ENCODE data around the gene PARK7.

Gene PARK7

DNA sequence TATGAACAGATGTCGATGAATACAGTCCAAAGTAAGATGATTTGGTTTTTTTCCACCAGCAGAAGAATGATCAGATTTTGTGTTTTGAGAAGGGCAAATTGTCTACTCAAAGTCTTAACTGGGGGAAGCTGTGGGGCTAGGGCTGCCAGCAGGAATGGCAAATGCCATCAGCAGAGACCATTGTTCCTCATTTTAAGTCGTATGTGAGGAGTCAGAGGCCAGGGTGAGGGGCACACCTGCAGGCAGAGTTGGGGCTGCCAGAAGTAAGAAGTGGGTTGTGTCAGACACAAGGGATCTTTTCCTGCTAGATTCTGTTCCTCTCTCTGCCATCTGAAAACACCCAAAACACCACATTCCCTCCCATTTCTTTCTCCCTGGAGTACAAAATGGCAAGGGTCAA lies 8.7 kb downstream of the PARK7 start:
- H3K4me1 ChIP-seq (ENCODE audit: control insufficient read depth in 2 of 2, insufficient read depth in 1 of 2, low read depth in 1 of 2, low read length in 2 of 2), result no peaks in the 10 kb centered on the region
- no peaks in the 10 kb centered on the region for H3K27me3 ChIP-seq (ENCODE audit: control insufficient read depth in 3 of 3, insufficient read depth in 3 of 3, low read depth in 1 of 3, low read length in 3 of 3)
- H2AK5ac ChIP-seq (ENCODE audit: low read depth, low read length), result no peak overlapping the region
- H3K18ac ChIP-seq (ENCODE audit: low read length), result no peak overlapping the region
- no peak overlapping the region for H3K4me2 ChIP-seq (ENCODE audit: insufficient read depth, low read length, poor library complexity, severe bottlenecking)
- peaks cover 0 to 2% of the 10 kb centered on the region in 2 donors for H3K9me3 ChIP-seq (replicated peaks in 1 of 2; ENCODE audit: control insufficient read depth in 2 of 2, insufficient read depth in 1 of 2, low read depth in 1 of 2, low read length in 2 of 2)
- H3K79me1 ChIP-seq (ENCODE audit: low read depth, low read length), result no peaks in the 10 kb centered on the region
- no peak overlapping the region for H2BK15ac ChIP-seq (ENCODE audit: low read length)
- H2BK120ac ChIP-seq (ENCODE audit: low read depth, low read length), result no peak overlapping the region
- H2BK5ac ChIP-seq (ENCODE audit: low read length), result no peak overlapping the region
- H3K14ac ChIP-seq (ENCODE audit: low read length), result no peak overlapping the region
- H4K91ac ChIP-seq (ENCODE audit: low read depth, low read length, poor library complexity), result no peak overlapping the region
- H4K8ac ChIP-seq (ENCODE audit: low read depth, low read length), result no peak overlapping the region
- H3K4ac ChIP-seq (ENCODE audit: low read length), result no peak overlapping the region
- H3K36me3 ChIP-seq (replicated peaks in 1 of 2; ENCODE audit: control insufficient read depth in 2 of 2, insufficient read depth in 2 of 2, low read length in 2 of 2), result peaks cover 30 to 77% of the 10 kb centered on the region in 2 donors
- no peak overlapping the region for H2BK12ac ChIP-seq (ENCODE audit: low read length)
- H3K23ac ChIP-seq (ENCODE audit: low read depth, low read length, poor library complexity), result no peak overlapping the region
- H2AFZ ChIP-seq (ENCODE audit: low read length), result no peak overlapping the region
- H3K9ac ChIP-seq (ENCODE audit: low read depth, low read length, poor library complexity), result no peak overlapping the region
- H3K27ac ChIP-seq (replicated peaks; ENCODE audit: low read length), result no peak overlapping the region
- WGBS, 2 donors (ENCODE audit: extremely low coverage in 2 of 2, insufficient read length in 2 of 2, insufficient replicate concordance in 1 of 2), result no CpG with 5 or more reads among the region's 2 CpGs
- H3K4me3 ChIP-seq (ENCODE audit: low read length in 2 of 2), result no peak overlapping the region
- DNase-seq (ENCODE audit: low spot score), result no peak

DNA sequence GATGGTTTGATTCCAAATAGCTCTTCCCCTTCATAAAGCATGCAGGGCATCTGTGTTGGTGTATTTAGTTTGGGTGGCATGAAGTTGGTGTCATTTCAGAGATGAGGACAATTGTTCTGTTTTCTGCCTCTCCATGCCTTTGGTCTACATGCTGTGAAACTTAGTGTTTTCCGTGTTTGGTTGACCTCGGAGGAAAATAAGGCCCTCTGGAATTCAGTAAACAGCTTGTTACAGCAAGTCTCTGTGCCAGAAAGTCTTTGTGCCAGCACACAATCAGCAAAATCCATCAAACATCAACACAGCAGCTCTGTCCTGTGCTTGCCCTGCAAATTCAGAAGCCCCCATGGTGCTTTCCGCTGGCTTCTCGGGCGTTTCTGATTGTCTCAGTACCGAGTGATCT lies 9.5 kb downstream of the PARK7 start:
- H3K27ac ChIP-seq (replicated peaks; ENCODE audit: low read length), result no peak overlapping the region

DNA sequence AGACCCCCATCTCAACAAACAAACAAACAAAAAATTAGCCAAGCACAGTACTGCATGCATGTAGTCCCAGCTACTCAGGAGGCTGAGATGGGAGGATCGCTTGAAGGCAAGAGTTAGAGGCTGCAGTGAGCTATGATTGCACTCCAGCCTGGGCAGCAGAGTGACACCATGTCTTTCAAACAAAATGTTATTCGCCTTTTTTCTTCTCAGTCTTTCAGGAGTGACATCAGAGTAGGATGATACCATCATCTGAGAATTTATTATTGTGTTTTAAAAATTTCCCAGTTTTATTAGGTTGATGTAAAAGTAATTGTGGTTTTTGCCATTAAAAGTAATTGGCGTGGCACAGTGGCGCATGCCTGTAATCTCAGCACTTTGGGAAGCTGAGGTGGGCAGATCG lies 10.8 kb downstream of the PARK7 start:
- H3K36me3 ChIP-seq (replicated peaks in 1 of 2; ENCODE audit: control insufficient read depth in 2 of 2, insufficient read depth in 2 of 2, low read length in 2 of 2), result peaks cover 26 to 74% of the 10 kb centered on the region in 2 donors

More for the DNA sequence above, 9.5 kb downstream of the PARK7 start:
- H3K36me3 ChIP-seq (replicated peaks in 1 of 2; ENCODE audit: control insufficient read depth in 2 of 2, insufficient read depth in 2 of 2, low read length in 2 of 2), result peaks cover 24 to 75% of the 10 kb centered on the region in 2 donors
- no peak overlapping the region for H3K9ac ChIP-seq (ENCODE audit: low read depth, low read length, poor library complexity)
- WGBS, 2 donors (ENCODE audit: extremely low coverage in 2 of 2, insufficient read length in 2 of 2, insufficient replicate concordance in 1 of 2), result no CpG with 5 or more reads among the region's 6 CpGs
- no peak overlapping the region for H2BK120ac ChIP-seq (ENCODE audit: low read depth, low read length)
- DNase-seq (ENCODE audit: low spot score), result no peak
- no peak overlapping the region for H4K8ac ChIP-seq (ENCODE audit: low read depth, low read length)
- H3K14ac ChIP-seq (ENCODE audit: low read length), result no peak overlapping the region
- no peak overlapping the region for H2AK5ac ChIP-seq (ENCODE audit: low read depth, low read length)
- H3K9me3 ChIP-seq (replicated peaks in 1 of 2; ENCODE audit: control insufficient read depth in 2 of 2, insufficient read depth in 1 of 2, low read depth in 1 of 2, low read length in 2 of 2), result peaks cover 0 to 2% of the 10 kb centered on the region in 2 donors
- H2BK5ac ChIP-seq (ENCODE audit: low read length), result no peak overlapping the region
- H3K27me3 ChIP-seq (ENCODE audit: control insufficient read depth in 3 of 3, insufficient read depth in 3 of 3, low read depth in 1 of 3, low read length in 3 of 3), result no peaks in the 10 kb centered on the region
- no peak overlapping the region for H4K91ac ChIP-seq (ENCODE audit: low read depth, low read length, poor library complexity)
- H3K4me1 ChIP-seq (ENCODE audit: control insufficient read depth in 2 of 2, insufficient read depth in 1 of 2, low read depth in 1 of 2, low read length in 2 of 2), result no peaks in the 10 kb centered on the region
- H3K4me2 ChIP-seq (ENCODE audit: insufficient read depth, low read length, poor library complexity, severe bottlenecking), result no peak overlapping the region
- no peak overlapping the region for H2AFZ ChIP-seq (ENCODE audit: low read length)
- H3K79me1 ChIP-seq (ENCODE audit: low read depth, low read length), result no peaks in the 10 kb centered on the region
- H2BK12ac ChIP-seq (ENCODE audit: low read length), result no peak overlapping the region
- no peak overlapping the region for H3K18ac ChIP-seq (ENCODE audit: low read length)
- H3K23ac ChIP-seq (ENCODE audit: low read depth, low read length, poor library complexity), result peak overlapping the region; percentile 25
- no peak overlapping the region for H2BK15ac ChIP-seq (ENCODE audit: low read length)
- no peak overlapping the region for H3K4ac ChIP-seq (ENCODE audit: low read length)
- no peak overlapping the region for H3K4me3 ChIP-seq (ENCODE audit: low read length in 2 of 2)

DNA sequence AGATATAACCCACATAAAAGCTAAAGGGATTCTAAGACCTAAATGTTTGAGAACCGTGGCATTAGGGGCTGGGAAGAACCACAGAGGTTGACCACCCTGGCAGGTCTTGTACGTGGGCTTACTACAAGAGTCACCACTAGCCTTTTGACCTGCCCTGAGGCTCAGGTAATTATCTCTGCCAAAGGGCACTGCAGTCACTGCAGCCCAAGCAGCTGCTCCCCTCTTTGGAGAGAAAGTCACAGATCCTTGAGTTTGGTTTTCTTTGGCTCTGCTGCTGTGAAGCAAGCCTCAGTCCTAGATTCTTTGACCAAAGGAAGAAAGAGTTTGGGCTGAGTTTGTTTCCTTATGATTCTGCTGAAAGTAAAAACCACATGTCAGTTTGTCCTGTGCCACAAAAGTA lies 11.6 kb downstream of the PARK7 start:
- Histone ChIP-seq H3K4me3 (ENCODE audit: low read length in 2 of 2) (no peak overlapping the region), H2BK5ac (ENCODE audit: low read length) (no peak overlapping the region), H2BK15ac (ENCODE audit: low read length) (no peak overlapping the region), H3K36me3 (replicated peaks in 1 of 2; ENCODE audit: control insufficient read depth in 2 of 2, insufficient read depth in 2 of 2, low read length in 2 of 2) (peaks cover 27 to 73% of the 10 kb centered on the region in 2 donors), H2AK5ac (ENCODE audit: low read depth, low read length) (no peak overlapping the region), H3K23ac (ENCODE audit: low read depth, low read length, poor library complexity) (no peak overlapping the region), H3K79me1 (ENCODE audit: low read depth, low read length) (no peaks in the 10 kb centered on the region), H2BK12ac (ENCODE audit: low read length) (no peak overlapping the region), H3K4ac (ENCODE audit: low read length) (no peak overlapping the region), H3K18ac (ENCODE audit: low read length) (no peak overlapping the region), H3K4me2 (ENCODE audit: insufficient read depth, low read length, poor library complexity, severe bottlenecking) (no peak overlapping the region), H3K4me1 (ENCODE audit: control insufficient read depth in 2 of 2, insufficient read depth in 1 of 2, low read depth in 1 of 2, low read length in 2 of 2) (no peaks in the 10 kb centered on the region), H4K91ac (ENCODE audit: low read depth, low read length, poor library complexity) (no peak overlapping the region), H3K27ac (replicated peaks; ENCODE audit: low read length) (no peak overlapping the region), H3K9ac (ENCODE audit: low read depth, low read length, poor library complexity) (no peak overlapping the region), H2BK120ac (ENCODE audit: low read depth, low read length) (no peak overlapping the region), H3K14ac (ENCODE audit: low read length) (no peak overlapping the region), H2AFZ (ENCODE audit: low read length) (no peak overlapping the region), H4K8ac (ENCODE audit: low read depth, low read length) (no peak overlapping the region), H3K27me3 (ENCODE audit: control insufficient read depth in 3 of 3, insufficient read depth in 3 of 3, low read depth in 1 of 3, low read length in 3 of 3) (no peaks in the 10 kb centered on the region), H3K9me3 (replicated peaks in 1 of 2; ENCODE audit: control insufficient read depth in 2 of 2, insufficient read depth in 1 of 2, low read depth in 1 of 2, low read length in 2 of 2) (peaks cover 0 to 2% of the 10 kb centered on the region in 2 donors)
- DNase-seq (ENCODE audit: low spot score), result no peak
- no CpG with 5 or more reads among the region's 2 CpGs for WGBS, 2 donors (ENCODE audit: extremely low coverage in 2 of 2, insufficient read length in 2 of 2, insufficient replicate concordance in 1 of 2)

More for the DNA sequence above, 10.8 kb downstream of the PARK7 start:
- no peak overlapping the region for H2BK12ac ChIP-seq (ENCODE audit: low read length)
- no peak overlapping the region for H2BK15ac ChIP-seq (ENCODE audit: low read length)
- no peak overlapping the region for H4K91ac ChIP-seq (ENCODE audit: low read depth, low read length, poor library complexity)
- no peak overlapping the region for H3K27ac ChIP-seq (replicated peaks; ENCODE audit: low read length)
- H2BK120ac ChIP-seq (ENCODE audit: low read depth, low read length), result no peak overlapping the region
- H3K4me1 ChIP-seq (ENCODE audit: control insufficient read depth in 2 of 2, insufficient read depth in 1 of 2, low read depth in 1 of 2, low read length in 2 of 2), result no peaks in the 10 kb centered on the region
- no peak overlapping the region for H3K18ac ChIP-seq (ENCODE audit: low read length)
- no peak overlapping the region for H3K4ac ChIP-seq (ENCODE audit: low read length)
- no peak overlapping the region for H3K4me3 ChIP-seq (ENCODE audit: low read length in 2 of 2)
- no peak overlapping the region for H2BK5ac ChIP-seq (ENCODE audit: low read length)
- no peak overlapping the region for H3K9ac ChIP-seq (ENCODE audit: low read depth, low read length, poor library complexity)
- no peak overlapping the region for H3K4me2 ChIP-seq (ENCODE audit: insufficient read depth, low read length, poor library complexity, severe bottlenecking)
- H3K23ac ChIP-seq (ENCODE audit: low read depth, low read length, poor library complexity), result no peak overlapping the region
- H4K8ac ChIP-seq (ENCODE audit: low read depth, low read length), result no peak overlapping the region
- H3K9me3 ChIP-seq (replicated peaks in 1 of 2; ENCODE audit: control insufficient read depth in 2 of 2, insufficient read depth in 1 of 2, low read depth in 1 of 2, low read length in 2 of 2), result peaks cover 0 to 2% of the 10 kb centered on the region in 2 donors
- H2AFZ ChIP-seq (ENCODE audit: low read length), result no peak overlapping the region
- H3K27me3 ChIP-seq (ENCODE audit: control insufficient read depth in 3 of 3, insufficient read depth in 3 of 3, low read depth in 1 of 3, low read length in 3 of 3), result no peaks in the 10 kb centered on the region
- no peak for DNase-seq (ENCODE audit: low spot score)
- no peak overlapping the region for H3K14ac ChIP-seq (ENCODE audit: low read length)
- no peaks in the 10 kb centered on the region for H3K79me1 ChIP-seq (ENCODE audit: low read depth, low read length)
- WGBS, 2 donors (ENCODE audit: extremely low coverage in 2 of 2, insufficient read length in 2 of 2, insufficient replicate concordance in 1 of 2), result no CpG with 5 or more reads among the region's 5 CpGs
- H2AK5ac ChIP-seq (ENCODE audit: low read depth, low read length), result no peak overlapping the region
